ENCODE results near the gene EPB41L1. TPM values are rescaled to one million over a fixed set of nuclear protein-coding genes. Genes with fewer than 3 reads are reported as not detected.

Gene EPB41L1
- total and polyA plus RNA-seq, 8 donors = 33.8 to 80.1 (median 38.7) TPM

GRCh38 chr20:36281785-36282380, 127.3 kb downstream of the EPB41L1 start:
- H3K27ac ChIP-seq = no peak overlapping the region
- H3K27me3 ChIP-seq = peaks cover 0 to 27% of the 10 kb centered on the region in 2 donors
- no peaks in the 10 kb centered on the region for H3K9me3 ChIP-seq
- no peak for TF ChIP-seq CTCF (IDR thresholded peaks at IDR 0.05)
- no peaks in the 10 kb centered on the region for H3K36me3 ChIP-seq
- H3K4me3 ChIP-seq = no peak overlapping the region
- no peak for DNase-seq
- intact Hi-C loops (cut with DNase I) = no loop called here
- H3K4me1 ChIP-seq = no peaks in the 10 kb centered on the region
- no peak for ATAC-seq

Other genes with a start within 250 kb of the EPB41L1 start
- 10 to 100 TPM; 58.1 to 62.1 TPM for gene SCAND1, start 200.2 kb upstream of the EPB41L1 start, total RNA-seq
- gene SCAND1, start 200.2 kb upstream of the EPB41L1 start, polyA plus RNA-seq (ENCODE audit: insufficient read length in 6 of 6) = 10 to 100 TPM; 20.6 to 39.0 (median 29.4) TPM
- 1 to 10 TPM; 3.3 to 3.6 TPM for gene CNBD2, start 186.2 kb upstream of the EPB41L1 start, total RNA-seq
- under 1 TPM; 0.36 to 0.84 (median 0.42) TPM for gene CNBD2, start 186.2 kb upstream of the EPB41L1 start, polyA plus RNA-seq (ENCODE audit: insufficient read length in 6 of 6)
- gene AAR2, start 81.7 kb downstream of the EPB41L1 start, total RNA-seq = 10 to 100 TPM; 23.1 to 23.4 TPM
- gene AAR2, start 81.7 kb downstream of the EPB41L1 start, polyA plus RNA-seq (ENCODE audit: insufficient read length in 6 of 6) = 10 to 100 TPM; 34.0 to 40.0 (median 35.9) TPM
- gene DLGAP4, start 151.6 kb downstream of the EPB41L1 start, total RNA-seq = 10 to 100 TPM; 61.5 to 72.7 TPM
- 10 to 100 TPM; 53.5 to 84.3 (median 72.4) TPM for gene DLGAP4, start 151.6 kb downstream of the EPB41L1 start, polyA plus RNA-seq (ENCODE audit: insufficient read length in 6 of 6)